ENCODE data around the gene LMO7. TPM values are rescaled to one million over a fixed set of nuclear protein-coding genes. Genes with fewer than 3 reads are reported as not detected.

The LMO7 gene
- total and polyA plus RNA-seq, 2 of the 8 experiments (the other 6 are each of a cell fraction or from before 2014, with no cell fraction given) = 8.1 to 28.3 TPM

DNA sequence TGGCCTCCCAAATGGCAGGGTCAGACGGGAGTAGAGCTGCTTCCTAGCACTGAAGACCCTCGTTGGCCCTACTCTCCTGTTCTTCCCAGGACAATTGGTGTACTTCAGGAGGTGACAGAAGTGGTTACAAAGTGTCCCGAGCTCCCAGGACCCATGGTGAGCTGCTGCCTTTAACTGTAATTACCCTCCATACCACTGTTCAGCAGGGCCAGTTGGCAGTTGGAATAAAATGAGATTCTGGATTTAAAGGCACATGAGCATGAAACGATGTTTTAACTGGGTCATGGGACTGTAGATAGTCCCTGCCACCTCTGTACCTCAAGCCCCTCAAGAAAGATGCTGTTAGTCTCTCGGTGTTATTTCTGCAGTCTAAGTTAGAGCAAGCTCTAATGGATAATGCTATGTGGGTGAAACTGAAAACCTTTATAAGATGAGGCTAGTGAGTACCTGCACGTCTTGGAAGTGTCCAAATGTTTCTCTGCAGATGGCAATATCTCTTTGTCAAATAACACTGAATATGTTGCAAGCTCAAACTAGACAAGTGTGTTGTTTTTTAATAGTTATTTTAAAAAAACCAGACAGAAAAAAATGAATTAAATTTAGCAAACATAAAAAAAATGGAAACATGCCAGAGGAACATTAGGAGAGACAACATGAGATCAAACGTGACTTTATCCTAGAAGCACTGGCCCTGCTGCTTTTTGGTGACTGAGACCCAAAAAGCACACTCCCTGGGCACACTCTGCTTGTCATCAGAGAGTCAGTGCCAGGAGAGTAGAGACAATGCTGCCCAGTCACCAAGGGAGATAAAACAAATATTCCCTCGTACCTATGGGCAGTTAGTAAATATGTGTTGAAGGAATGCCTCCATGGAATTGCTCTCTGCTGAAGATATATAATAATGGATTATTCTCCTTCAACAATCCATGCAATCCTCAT is 266.3 kb downstream of the LMO7 start (continued):
- TF ChIP-seq, protein P1, sequence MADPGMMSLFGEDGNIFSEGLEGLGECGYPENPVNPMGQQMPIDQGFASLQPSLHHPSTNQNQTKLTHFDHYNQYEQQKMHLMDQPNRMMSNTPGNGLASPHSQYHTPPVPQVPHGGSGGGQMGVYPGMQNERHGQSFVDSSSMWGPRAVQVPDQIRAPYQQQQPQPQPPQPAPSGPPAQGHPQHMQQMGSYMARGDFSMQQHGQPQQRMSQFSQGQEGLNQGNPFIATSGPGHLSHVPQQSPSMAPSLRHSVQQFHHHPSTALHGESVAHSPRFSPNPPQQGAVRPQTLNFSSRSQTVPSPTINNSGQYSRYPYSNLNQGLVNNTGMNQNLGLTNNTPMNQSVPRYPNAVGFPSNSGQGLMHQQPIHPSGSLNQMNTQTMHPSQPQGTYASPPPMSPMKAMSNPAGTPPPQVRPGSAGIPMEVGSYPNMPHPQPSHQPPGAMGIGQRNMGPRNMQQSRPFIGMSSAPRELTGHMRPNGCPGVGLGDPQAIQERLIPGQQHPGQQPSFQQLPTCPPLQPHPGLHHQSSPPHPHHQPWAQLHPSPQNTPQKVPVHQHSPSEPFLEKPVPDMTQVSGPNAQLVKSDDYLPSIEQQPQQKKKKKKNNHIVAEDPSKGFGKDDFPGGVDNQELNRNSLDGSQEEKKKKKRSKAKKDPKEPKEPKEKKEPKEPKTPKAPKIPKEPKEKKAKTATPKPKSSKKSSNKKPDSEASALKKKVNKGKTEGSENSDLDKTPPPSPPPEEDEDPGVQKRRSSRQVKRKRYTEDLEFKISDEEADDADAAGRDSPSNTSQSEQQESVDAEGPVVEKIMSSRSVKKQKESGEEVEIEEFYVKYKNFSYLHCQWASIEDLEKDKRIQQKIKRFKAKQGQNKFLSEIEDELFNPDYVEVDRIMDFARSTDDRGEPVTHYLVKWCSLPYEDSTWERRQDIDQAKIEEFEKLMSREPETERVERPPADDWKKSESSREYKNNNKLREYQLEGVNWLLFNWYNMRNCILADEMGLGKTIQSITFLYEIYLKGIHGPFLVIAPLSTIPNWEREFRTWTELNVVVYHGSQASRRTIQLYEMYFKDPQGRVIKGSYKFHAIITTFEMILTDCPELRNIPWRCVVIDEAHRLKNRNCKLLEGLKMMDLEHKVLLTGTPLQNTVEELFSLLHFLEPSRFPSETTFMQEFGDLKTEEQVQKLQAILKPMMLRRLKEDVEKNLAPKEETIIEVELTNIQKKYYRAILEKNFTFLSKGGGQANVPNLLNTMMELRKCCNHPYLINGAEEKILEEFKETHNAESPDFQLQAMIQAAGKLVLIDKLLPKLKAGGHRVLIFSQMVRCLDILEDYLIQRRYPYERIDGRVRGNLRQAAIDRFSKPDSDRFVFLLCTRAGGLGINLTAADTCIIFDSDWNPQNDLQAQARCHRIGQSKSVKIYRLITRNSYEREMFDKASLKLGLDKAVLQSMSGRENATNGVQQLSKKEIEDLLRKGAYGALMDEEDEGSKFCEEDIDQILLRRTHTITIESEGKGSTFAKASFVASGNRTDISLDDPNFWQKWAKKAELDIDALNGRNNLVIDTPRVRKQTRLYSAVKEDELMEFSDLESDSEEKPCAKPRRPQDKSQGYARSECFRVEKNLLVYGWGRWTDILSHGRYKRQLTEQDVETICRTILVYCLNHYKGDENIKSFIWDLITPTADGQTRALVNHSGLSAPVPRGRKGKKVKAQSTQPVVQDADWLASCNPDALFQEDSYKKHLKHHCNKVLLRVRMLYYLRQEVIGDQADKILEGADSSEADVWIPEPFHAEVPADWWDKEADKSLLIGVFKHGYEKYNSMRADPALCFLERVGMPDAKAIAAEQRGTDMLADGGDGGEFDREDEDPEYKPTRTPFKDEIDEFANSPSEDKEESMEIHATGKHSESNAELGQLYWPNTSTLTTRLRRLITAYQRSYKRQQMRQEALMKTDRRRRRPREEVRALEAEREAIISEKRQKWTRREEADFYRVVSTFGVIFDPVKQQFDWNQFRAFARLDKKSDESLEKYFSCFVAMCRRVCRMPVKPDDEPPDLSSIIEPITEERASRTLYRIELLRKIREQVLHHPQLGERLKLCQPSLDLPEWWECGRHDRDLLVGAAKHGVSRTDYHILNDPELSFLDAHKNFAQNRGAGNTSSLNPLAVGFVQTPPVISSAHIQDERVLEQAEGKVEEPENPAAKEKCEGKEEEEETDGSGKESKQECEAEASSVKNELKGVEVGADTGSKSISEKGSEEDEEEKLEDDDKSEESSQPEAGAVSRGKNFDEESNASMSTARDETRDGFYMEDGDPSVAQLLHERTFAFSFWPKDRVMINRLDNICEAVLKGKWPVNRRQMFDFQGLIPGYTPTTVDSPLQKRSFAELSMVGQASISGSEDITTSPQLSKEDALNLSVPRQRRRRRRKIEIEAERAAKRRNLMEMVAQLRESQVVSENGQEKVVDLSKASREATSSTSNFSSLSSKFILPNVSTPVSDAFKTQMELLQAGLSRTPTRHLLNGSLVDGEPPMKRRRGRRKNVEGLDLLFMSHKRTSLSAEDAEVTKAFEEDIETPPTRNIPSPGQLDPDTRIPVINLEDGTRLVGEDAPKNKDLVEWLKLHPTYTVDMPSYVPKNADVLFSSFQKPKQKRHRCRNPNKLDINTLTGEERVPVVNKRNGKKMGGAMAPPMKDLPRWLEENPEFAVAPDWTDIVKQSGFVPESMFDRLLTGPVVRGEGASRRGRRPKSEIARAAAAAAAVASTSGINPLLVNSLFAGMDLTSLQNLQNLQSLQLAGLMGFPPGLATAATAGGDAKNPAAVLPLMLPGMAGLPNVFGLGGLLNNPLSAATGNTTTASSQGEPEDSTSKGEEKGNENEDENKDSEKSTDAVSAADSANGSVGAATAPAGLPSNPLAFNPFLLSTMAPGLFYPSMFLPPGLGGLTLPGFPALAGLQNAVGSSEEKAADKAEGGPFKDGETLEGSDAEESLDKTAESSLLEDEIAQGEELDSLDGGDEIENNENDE (IDR thresholded peaks at IDR 0.05; ENCODE audit: insufficient replicate concordance, low read length) = no peak
- TF ChIP-seq ASH2L (IDR thresholded peaks at IDR 0.05; ENCODE audit: low read length) = no peak
- TF ChIP-seq NRF1 (IDR thresholded peaks at IDR 0.05; ENCODE audit: low read depth, low read length) = no peak
